Thyroid gland (tissue), 4 donors: ENCODE data around the gene PLA2G3.

Experiments
- POLR2A ChIP-seq, 2 donors: fragments of 450-650 bp; IDR thresholded peaks; one replicate each; pipeline ENCODE4 v1.6.1; 2017; ENCODE audit warnings: antibody characterized with exemption in 2 of 2, mild to moderate bottlenecking in 2 of 2, moderate library complexity in 1 of 2
- TF ChIP-seq, protein P1 (sequence below), 6 experiments: fragments of 200-600 bp in 3 of 6; fragments of 450-650 bp in 3 of 6; sonication (generic) in 3 of 6; IDR thresholded peaks; one replicate each; pipeline ENCODE4 v1.5.1; 2016 to 2019; ENCODE audit warnings: antibody characterized with exemption in 6 of 6, mild to moderate bottlenecking in 2 of 6, inconsistent platforms in 1 of 6, moderate library complexity in 1 of 6

DNA sequence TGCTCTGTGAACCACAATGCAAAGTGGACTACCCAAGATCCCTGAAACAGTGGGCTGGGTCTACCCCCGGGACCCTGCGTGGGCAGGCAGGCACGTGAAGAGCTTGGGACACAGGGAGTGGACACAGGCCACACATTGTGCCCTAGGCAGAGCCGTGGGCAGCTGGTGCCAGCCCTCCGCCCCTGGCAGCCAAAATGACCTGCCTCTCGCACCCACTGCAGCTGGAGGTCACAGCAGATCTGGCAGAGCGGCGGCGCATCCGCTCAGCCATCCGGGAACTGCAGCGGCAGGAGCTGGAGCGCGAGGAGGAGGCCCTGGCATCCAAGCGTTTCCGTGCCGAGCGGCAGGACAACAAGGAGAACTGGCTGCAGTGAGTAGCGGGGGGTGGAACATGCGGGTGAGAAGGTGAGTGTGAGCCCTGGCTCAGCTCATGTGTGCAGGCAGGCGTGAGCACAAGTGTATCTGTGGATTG lies 52.5 kb downstream of the PLA2G3 start:
- no peak for TF ChIP-seq POLR2A (IDR thresholded peaks at IDR 0.05)
- TF ChIP-seq, protein P1, sequence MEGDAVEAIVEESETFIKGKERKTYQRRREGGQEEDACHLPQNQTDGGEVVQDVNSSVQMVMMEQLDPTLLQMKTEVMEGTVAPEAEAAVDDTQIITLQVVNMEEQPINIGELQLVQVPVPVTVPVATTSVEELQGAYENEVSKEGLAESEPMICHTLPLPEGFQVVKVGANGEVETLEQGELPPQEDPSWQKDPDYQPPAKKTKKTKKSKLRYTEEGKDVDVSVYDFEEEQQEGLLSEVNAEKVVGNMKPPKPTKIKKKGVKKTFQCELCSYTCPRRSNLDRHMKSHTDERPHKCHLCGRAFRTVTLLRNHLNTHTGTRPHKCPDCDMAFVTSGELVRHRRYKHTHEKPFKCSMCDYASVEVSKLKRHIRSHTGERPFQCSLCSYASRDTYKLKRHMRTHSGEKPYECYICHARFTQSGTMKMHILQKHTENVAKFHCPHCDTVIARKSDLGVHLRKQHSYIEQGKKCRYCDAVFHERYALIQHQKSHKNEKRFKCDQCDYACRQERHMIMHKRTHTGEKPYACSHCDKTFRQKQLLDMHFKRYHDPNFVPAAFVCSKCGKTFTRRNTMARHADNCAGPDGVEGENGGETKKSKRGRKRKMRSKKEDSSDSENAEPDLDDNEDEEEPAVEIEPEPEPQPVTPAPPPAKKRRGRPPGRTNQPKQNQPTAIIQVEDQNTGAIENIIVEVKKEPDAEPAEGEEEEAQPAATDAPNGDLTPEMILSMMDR (IDR thresholded peaks at IDR 0.05) = no peak
